HG03457 (cell line): ENCODE data around the gene DERL3.

ENCODE experiments used
- ATAC-seq: cut with Tn5 transposase; IDR thresholded peaks from one replicate; pipeline ENCODE4 v1.9.1; 2021; ENCODE audit warnings: moderate number of reproducible peaks; ENCODE audit not compliant: unreplicated experiment

DERL3 gene

GRCh38 chr22:23847991-23848864, 9.4 kb upstream of the DERL3 start:
- ATAC-seq, result no peak

- no peak for ATAC-seq
These were observed 8.6 kb upstream of the DERL3 start for GRCh38 chr22:23847310-23847920.

GRCh38 chr22:23846081-23846469, 7.3 kb upstream of the DERL3 start:
- ATAC-seq, result no peak

- no peak for ATAC-seq
These were observed 6.7 kb upstream of the DERL3 start for GRCh38 chr22:23845265-23846080.

- ATAC-seq, result no peak
These were observed 6.0 kb upstream of the DERL3 start for GRCh38 chr22:23844739-23845202.

GRCh38 chr22:23842599-23842998, 3.8 kb upstream of the DERL3 start:
- ATAC-seq, result no peak

- ATAC-seq, result no peak
These were observed 3.1 kb upstream of the DERL3 start for GRCh38 chr22:23841736-23842445.

GRCh38 chr22:23841292-23841691, 2.5 kb upstream of the DERL3 start:
- ATAC-seq, result no peak

GRCh38 chr22:23840026-23840425, 1.2 kb upstream of the DERL3 start:
- ATAC-seq, result no peak

GRCh38 chr22:23837911-23838680, 710 bp downstream of the DERL3 start:
- no peak for ATAC-seq

GRCh38 chr22:23837496-23837859, 1.3 kb downstream of the DERL3 start:
- no peak for ATAC-seq

GRCh38 chr22:23836692-23837495, 1.9 kb downstream of the DERL3 start:
- ATAC-seq, result no peak

- ATAC-seq, result no peak
These were observed 2.5 kb downstream of the DERL3 start for GRCh38 chr22:23836281-23836680.

- ATAC-seq, result no peak
These were observed 3.2 kb downstream of the DERL3 start for GRCh38 chr22:23835484-23836144.

GRCh38 chr22:23834793-23835483, 3.9 kb downstream of the DERL3 start:
- ATAC-seq, result no peak

GRCh38 chr22:23834406-23834792, 4.4 kb downstream of the DERL3 start:
- no peak for ATAC-seq

- no peak for ATAC-seq
These were observed 4.9 kb downstream of the DERL3 start for GRCh38 chr22:23833911-23834317.

GRCh38 chr22:23833017-23833751, 5.6 kb downstream of the DERL3 start:
- ATAC-seq, result no peak
